Cardiac fibroblast (primary cell): ENCODE results near the gene CNTNAP2.

ENCODE experiments used
- DNase-seq, 2 donors: peaks; one replicate each; pipeline versions ENCODE4 v3.0.0 to v3.0.0-alpha.2; 2010; ENCODE audit warnings: low read depth in 2 of 2
- H3K4me3 ChIP-seq, 2 donors: replicated peaks in 1 of 2; 1 replicate in 1 of 2; 2 replicates in 1 of 2; pipeline ENCODE4 v1.5.1; 2011; ENCODE audit warnings: low read depth in 2 of 2, low read length in 2 of 2, mild to moderate bottlenecking in 2 of 2, moderate library complexity in 1 of 2
- TF ChIP-seq, protein P1 (sequence below): IDR thresholded peaks from one replicate; pipeline ENCODE4 v1.5.1; 2011; ENCODE audit warnings: low read depth, mild to moderate bottlenecking, low read length, inconsistent platforms

CNTNAP2 gene

DNA sequence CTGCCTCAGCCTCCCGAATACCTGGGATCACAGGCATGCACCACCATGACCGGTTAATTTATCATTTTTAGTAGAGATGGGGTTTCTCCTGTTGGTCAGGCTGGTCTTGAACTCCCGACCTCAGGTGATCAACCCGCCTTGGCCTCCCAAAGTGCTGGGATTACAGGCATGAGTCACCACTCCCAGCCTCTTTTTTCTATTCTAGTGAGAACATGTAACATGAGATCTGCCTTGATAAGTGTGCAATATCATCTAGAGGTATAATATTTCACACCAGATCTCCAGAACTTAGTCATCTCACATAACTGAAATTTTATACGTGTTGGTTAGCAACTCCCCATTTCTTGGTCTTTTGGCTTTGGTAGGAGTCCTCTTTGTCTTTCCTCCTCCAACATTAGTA lies 656.9 kb downstream of the CNTNAP2 start:
- no peak for DNase-seq
- H3K4me3 ChIP-seq = no peak overlapping the region

DNA sequence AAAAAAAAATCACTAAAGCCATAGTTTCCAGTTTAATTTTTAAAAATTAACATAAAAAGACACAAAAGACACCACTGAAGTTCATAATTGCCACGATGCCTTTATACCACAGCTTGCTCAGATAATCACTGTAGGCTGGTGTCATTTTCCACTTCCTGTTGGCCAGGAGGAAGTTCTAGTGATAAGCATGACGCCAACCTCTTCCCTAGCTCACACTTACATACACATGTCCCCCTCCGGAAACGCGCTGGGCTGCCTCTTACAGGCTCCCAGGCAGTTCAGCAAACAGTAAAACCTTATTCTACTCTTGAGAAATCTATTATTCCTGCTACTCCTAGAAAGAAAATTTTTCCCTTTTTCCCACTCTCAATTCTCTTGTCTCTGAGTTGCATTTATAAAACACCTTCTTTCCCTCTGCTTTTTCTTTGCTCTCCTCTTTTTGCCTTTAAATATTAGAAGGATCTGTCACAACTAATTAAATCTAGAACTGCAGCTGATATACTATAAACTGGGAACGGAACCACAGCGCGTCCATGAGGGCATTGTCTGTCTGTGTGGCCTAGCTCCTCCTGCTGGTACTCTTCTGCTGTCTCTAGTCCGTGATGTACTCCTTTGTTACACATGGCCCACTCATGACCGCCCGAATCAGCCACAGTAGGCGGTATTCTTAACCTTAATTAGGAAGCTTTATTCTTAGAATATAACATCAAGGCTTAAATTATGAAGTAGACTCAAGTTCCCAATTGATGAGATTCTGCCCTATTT lies 664.9 kb downstream of the CNTNAP2 start:
- no peak overlapping the region for H3K4me3 ChIP-seq
- TF ChIP-seq, protein P1, sequence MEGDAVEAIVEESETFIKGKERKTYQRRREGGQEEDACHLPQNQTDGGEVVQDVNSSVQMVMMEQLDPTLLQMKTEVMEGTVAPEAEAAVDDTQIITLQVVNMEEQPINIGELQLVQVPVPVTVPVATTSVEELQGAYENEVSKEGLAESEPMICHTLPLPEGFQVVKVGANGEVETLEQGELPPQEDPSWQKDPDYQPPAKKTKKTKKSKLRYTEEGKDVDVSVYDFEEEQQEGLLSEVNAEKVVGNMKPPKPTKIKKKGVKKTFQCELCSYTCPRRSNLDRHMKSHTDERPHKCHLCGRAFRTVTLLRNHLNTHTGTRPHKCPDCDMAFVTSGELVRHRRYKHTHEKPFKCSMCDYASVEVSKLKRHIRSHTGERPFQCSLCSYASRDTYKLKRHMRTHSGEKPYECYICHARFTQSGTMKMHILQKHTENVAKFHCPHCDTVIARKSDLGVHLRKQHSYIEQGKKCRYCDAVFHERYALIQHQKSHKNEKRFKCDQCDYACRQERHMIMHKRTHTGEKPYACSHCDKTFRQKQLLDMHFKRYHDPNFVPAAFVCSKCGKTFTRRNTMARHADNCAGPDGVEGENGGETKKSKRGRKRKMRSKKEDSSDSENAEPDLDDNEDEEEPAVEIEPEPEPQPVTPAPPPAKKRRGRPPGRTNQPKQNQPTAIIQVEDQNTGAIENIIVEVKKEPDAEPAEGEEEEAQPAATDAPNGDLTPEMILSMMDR = no peak
- peak in 1 of 2 donors; percentile 1 for DNase-seq

More for the DNA sequence above, 656.9 kb downstream of the CNTNAP2 start:
- TF ChIP-seq, protein P1 = no peak

DNA sequence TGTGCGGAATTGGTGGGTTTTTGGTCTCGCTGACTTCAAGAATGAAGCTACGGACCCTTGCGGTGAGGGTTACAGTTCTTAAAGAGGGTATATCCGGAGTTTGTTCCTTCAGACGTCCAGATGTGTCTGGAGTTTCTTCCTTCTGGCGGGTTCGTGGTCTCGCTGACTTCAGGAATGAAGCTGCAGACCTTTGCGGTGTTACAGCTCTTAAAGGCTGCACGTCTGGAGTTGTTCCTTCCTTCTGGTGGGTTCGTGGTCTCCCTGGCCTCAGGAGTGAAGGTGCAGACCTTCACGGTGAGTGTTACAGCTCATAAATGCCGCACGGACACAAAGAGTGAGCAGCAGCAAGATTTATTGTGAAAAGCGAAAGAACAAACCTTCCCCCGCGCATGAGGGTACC lies 670.7 kb downstream of the CNTNAP2 start:
- TF ChIP-seq, protein P1 = no peak

DNA sequence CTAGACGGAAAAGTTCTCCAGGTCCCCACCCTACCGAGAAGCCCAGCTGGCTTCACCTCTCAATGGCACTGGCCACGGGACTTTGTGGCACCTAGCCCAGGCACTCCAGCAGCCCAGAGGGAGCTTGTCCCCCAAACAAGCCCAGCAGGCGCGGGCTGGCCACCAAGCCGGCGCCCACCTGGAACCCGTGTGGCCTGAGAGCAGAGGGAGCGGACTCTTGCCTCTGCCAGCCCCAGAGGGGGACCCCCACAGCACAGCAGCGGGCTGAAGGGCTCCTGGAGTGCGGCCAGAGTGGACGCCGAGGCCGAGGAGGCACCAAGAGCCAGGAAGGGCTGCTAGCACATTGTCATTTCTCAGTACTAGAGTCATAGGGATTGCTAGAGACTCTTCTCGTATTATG lies 671.4 kb downstream of the CNTNAP2 start:
- no peak for DNase-seq
- TF ChIP-seq, protein P1 = no peak
- H3K4me3 ChIP-seq = no peak overlapping the region

More for the DNA sequence above, 670.7 kb downstream of the CNTNAP2 start:
- DNase-seq = no peak
- no peak overlapping the region for H3K4me3 ChIP-seq

DNA sequence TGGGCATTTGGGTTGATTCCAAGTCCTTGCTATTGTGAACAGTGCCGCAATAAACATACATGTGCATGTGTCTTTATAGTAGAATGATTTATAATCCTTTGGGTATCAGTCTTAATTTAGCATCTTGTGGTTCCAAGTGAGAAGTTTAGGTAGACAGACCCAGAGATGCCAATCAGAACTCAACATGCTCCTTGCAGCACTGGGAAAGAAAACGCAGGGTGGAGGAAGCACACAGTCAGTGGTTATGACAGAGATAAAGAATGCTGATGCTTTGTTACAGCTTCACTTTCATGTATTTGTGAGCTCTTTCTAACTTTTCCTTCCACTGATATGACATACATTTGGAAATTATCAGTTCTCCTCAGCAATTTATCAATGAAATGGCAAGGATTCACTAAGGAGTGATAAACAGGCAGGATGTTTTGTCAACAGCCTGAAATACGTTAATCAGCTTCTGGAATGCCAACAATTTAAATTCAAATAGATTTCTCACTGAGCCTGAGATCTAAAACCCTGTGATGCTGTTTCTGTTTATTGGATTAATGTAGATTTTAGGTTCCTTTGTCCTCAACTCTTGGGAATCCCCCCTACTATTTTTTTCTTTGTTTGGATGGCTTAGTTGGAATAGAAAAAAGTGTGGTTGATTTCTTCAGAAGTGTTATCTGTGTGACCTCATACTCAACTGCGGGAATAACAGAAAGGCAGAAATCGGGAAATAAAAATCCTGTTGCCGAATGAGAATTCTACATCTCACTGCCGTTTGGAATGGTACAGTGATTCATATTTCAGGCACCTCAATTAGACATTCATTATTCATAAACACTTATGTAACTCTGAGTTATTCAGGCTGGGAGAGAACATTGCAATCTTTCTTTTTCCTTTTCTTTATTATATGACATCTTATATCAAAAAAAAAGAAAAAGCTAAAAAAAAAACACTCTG lies 675.0 kb downstream of the CNTNAP2 start:
- peak in 1 of 2 donors; percentile 4 for DNase-seq
- TF ChIP-seq, protein P1 = no peak

DNA sequence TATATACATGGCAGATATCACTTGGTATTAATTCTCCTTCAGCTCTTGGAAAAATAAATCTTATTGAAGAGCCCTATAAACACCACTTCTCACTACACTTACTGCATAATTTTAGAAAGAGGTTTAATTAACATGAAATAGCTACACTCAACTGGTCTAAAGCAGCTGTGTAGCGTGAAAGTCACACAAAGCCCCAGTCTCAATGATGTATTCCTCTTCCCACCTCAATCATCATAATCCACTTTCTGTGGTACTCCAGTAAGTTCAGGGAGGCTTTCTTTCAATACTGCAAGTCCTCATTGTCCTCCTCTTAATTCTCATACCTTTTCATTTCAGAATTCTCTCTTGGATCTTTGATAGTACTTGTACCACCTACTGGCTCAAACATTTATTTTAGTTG lies 688.0 kb downstream of the CNTNAP2 start:
- no peak overlapping the region for H3K4me3 ChIP-seq
- TF ChIP-seq, protein P1 = no peak
- no peak for DNase-seq

More for the DNA sequence above, 675.0 kb downstream of the CNTNAP2 start:
- no peak overlapping the region for H3K4me3 ChIP-seq
